GDM1 (cell line): ENCODE results near the gene CD38.
A peak's percentile ranks its signal among the peaks of the same experiment; 100 is the strongest.
"Not testable (repeated sequence)": the region's sequence is repeated elsewhere in the genome, so short reads cannot be mapped to it uniquely, and the experiment has no call there.

Experiments used
- DNase-seq: peaks from one replicate; lab custom pipeline; 2025; lab: John Stamatoyannopoulos, UW

CD38 gene

DNA sequence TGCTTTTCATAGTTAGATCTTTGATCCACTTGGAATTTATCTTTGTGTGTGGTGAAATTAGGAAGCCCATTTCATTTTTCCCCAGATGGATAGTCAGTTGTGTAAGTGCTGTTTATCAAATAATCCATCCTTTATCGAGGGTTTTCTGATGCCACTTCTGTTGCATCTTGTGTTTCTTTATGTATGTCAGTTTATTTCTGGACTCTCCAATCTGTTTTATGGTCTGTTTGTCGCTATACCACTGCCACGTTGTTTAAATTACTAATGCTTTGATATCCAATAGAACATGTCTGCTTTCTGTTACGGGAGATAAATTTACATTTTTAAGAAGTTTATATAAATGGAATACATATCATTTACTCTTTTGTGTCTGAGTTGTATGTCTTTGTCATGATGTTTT is 21.0 kb downstream of the CD38 start:
- no peak for DNase-seq

DNA sequence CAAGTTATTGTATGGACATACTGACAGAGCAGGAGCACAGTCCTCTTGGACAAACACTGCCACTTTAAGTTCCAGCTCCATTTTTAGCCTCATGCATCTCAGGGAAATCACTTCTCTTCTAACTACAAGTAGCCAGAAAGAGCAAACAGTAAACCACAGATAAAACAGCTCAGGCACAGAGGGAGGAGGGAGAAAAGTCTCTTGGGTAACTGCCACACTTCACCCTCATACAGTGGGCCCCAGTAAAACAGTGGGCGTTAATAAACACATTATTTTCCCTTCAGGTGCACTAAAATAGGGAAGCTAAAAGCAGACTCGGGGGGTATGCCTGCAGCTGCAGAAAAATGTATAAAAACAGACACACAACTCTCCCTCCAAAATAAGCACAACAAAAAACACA is 21.6 kb downstream of the CD38 start:
- no peak for DNase-seq

DNA sequence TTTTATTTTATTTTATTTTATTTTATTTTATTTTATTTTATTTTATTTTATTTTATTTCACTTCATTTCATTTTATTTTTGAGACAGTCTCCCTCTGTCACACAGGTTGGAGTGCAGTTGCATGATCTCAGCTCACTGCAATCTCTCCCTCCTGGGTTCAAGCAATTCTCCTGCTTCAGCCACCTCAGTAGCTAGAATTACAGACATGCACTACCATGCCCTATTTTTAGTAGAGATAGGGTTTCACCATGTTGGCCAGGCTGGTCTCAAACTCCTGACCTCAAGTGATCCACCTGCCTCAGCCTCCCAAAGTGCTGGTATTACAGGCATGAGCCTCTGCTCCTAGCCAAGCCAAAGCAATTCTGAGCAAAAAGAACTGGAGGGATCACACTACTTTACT is 24.4 kb downstream of the CD38 start:
- not testable (repeated sequence) for DNase-seq

DNA sequence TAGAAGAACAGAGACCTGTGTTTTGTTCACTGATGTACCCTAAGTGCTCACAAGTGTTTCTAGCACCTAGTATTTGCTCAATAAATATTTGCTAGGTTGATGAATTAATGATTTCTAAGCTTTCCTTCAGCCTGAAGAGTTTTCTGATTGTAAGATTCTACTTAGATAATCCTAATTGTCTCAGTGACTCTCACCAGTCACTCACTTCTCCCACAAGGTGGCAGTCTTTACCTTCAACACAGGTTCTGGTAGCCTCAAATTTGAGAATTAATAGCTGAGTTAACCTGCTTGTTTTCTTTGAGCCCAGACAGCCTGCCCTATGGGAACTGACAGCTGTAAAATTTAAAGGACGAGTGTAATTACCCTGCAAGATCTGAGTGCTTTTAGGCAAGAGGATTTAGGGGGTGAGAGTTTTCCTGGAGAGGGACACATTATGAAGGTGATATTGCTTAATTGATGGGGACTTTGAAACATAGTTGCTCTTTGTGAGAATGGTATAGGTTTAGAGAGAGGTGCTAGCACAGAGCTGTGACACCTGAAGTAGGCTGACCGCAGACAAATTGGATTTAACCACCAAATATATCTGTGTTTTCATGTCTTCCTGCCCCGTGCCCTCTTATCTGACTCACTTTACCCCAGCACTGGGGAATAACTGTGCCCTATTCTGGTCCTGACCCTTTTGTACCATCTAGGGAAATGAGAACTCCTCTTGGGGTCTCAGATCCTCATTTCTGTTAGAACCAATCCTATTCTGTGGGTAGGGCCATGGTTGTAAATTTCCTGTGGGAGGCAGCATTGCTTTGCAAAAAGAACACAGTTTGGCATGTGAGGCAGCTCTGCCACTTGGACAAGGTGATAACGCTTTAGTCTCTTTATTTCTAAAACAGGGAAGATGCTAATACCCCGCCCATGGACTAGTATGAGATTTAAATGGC is 27.7 kb downstream of the CD38 start:
- peak; percentile 49 for DNase-seq

DNA sequence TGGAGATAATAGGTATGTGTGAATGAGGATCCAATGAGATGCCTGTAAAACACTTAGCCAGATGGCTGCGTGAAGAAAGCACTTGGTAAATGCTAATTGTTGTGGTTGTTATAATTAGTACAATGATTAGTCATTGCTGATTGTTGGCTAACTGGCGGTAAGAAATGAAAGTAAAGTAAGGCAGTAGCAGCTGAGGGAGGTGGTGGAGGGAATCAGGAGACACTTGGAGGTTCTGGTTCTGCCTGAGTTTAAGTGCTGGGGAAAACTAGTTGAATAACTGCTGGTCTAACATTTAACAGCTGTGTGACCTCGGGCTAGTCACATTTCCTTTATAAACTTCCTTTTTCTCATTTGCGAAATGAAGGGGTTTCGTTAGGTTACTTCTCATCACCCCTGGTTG is 30.9 kb downstream of the CD38 start:
- DNase-seq, result no peak

DNA sequence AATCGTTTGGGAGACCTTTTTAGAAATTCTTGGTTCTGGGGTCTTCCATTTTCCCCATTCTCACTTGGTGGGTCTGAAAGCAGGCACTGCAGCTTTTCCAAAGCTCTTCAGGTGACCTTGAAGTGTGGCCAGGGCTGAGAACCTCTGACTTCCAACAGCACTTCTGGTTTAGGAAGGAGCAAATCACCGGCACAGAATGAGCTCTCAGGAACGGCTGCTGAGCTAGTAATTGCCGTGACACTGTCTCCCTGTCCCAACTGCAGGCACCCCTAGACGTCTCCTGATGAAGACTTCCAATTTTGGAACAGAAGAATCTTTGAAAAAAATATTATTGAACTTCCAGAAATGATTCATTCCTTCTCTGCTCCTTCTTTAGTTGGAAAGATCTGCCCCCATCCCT is 31.3 kb downstream of the CD38 start:
- DNase-seq, result no peak

DNA sequence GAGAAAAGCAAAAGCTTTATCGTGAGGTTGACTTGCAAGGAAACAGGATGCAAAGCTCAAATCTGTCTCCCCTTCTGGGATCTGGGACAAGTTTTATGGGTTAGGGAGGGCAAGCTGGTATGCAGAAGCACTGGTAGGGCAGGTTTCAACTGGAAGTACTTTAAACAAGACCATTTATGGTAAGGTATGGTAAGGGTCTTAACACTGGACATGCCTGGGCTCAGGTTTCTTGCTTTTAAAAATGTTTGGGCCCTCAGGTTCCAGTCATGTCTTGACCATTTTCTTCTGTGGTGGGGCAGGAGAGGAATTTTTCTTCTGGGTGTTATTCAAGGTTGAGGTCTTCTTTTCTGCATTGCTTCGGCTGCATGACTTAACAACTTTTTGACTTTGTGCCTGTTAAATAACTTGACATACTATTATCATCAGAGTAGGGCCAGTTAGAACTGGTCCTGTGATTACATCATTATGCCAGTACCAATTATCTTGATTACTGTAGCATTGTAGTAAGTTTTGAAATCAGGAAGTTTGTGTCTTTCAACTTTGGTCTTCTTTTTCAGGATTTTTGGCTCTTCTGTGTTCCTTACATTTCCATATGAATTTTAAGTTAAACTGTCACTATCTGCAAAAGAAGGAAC is 33.7 kb downstream of the CD38 start:
- no peak for DNase-seq

DNA sequence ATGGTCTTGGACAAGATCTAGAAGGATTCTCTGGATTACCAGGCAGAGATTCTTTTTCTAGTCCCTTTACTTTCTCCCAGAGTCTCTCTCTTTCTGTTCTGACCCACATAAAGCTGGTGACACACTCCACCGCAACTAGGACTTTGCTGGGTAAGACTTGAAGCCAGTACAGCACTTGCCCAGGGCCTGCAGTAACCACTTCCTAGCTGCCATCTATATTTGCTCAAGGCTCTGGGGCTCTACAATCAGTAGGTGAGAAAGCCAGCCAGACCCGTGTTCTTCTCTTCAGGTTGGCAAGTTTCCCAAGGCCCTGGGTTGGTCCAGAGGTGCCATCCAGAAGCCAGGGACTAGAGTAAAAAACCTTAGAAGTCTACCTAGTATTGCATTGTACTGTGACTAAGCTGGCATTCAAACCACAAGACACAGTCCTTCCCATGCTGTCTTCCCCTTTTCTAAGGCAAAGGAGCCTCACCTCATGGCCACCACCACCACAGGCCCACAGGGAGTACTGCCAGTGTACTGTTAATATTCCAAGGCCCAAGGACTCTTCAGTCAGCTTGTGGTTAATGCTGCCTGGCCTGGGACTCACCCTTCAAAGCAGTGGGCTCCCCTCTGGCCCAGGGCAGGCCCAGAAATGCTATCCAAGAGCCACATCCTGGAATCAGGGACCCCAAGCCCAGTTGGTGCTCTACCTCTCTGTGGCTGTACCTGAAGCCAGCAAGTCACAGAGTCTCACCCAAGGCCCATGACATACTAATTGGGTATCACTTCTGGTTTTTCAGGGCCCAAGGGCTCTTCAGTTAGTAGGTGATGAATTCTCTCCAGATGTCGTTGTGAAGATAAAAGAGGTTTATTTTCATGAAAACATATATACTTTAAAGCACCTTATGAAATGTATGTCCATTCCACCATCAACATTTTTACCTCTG is 54.7 kb downstream of the CD38 start:
- peak; percentile 51 for DNase-seq

DNA sequence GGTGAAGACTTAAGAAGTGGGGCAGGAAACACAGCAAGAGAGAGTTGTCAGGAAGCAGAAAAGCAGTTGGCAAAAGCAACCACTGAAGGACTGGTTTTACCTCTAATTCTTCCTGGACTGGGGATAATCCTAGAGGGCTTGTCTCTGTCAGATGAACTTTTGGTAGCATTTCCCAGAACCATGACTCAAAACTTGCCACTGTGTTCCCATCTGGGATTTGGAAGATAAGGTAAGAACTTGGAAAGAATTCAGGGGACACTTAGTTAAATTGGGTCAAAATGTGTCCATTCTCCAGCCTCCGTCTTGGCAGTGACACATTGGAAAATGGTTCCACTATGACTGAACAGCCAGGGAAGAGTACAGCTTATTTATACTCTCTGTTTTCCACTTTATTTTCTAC is 55.7 kb downstream of the CD38 start:
- no peak for DNase-seq

DNA sequence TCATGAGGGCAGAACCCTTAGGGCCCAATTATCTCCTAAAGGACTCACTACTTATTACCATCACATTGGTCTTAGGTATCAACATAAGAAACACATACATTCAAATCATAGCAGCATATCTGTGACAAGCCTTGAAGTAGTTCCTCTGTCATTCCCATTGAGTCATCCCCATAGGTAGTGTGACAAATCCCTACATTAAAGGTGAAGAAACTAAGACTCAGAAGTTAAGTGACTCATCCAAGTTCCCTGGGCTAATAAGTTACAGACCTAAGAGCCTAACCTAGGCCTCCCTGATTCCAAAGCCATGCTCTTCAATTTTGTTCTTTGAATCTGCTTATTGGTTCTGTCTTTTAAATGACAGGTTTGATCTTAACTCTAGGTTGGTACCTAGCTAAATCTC is 58.2 kb downstream of the CD38 start:
- no peak for DNase-seq

DNA sequence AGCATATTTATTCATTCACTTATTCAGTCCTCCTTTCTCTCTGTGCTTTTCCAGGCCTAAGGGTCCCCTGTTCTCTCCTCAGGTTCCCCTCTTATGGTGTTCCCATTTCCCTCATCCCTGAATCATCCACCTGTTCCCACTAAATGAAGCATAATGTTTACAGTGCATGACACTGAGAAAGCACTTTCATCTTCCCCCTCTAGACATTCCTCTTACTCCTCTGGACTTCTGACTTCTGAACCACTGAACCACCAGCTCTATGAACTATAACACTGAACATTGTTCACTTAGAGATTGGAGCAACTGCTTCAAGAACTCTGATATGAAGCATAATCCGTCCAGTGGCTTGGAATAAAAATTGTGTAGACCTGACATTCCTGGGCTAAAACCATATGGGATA is 59.5 kb downstream of the CD38 start:
- DNase-seq, result no peak

DNA sequence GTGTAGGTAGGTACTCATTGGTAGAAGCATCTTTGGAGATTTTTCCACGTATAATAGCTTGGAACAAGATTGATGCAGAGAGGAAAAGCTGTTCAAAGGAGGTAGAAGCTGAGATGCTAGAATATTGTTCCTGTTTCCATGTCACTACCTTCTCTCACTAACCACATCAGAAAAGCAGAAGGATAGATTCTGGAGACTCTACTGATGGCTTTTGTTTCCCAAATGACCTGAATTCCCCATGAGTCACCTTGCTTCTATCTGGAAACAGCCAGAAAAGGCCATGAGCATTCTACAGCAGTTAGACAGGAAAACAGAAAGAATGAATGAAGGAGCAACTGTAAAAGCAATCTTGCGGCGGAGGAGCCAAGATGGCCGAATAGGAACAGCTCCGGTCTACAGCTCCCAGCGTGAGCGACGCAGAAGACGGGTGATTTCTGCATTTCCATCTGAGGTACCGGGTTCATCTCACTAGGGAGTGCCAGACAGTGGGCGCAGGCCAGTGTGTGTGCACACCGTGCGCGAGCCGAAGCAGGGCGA is 63.1 kb downstream of the CD38 start:
- DNase-seq, result not testable (repeated sequence)

DNA sequence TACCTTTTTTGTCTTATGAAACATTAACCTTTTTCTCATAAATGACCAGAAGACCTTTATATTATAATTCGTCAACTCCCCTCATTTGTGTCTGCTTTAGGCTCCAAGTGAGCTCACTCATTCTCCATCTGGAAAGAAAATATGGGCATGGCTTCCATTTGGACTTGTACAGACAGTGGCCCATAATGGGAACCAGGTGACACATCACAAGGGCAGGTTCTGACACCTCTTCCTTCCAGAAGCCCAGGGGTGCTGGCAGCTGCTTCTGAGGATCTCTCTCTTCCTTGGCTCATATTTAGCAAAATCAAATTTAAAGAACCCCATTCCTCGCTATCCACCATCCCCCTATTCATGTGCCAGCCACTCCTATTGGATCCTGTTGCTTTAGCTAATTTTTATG is 69.6 kb downstream of the CD38 start:
- no peak for DNase-seq

DNA sequence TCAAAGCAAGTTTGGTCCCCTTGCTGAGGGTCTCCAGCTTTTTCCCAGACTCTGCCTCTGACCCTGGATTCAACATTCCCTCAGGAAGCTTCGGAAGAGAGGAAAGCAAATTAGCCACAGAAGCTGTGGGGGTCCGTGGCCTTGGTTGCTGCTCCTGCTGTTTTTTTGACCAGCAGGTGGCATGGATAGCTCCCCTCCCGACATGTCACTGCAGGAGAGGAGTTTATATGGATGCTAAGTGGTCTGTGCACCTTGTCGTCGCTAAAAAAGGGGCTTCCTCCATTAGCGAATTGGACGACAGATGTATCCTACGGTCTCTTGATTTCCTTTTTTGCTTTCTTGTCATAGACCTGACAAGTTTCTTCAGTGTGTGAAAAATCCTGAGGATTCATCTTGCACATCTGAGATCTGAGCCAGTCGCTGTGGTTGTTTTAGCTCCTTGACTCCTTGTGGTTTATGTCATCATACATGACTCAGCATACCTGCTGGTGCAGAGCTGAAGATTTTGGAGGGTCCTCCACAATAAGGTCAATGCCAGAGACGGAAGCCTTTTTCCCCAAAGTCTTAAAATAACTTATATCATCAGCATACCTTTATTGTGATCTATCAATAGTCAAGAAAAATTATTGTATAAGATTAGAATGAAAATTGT is 70.2 kb downstream of the CD38 start:
- DNase-seq, result no peak

DNA sequence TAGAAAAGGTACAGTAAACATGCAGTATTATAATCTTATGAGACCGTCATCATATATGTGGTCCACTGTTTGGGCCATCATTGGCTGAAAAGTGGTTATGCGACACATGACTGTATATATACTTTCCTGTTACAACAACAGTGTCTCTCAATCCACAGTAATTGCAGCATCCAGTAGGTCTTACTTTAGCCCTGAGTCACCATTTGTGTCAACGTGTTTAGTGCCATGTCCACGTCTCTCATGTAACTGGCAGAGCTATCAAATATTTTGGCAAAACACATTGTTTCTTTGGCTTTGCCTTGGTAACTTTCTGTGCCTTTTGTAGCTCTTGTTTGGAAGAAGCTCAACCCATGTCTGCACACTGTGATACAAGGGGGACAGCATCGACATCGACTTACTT is 73.8 kb downstream of the CD38 start:
- DNase-seq, result no peak

DNA sequence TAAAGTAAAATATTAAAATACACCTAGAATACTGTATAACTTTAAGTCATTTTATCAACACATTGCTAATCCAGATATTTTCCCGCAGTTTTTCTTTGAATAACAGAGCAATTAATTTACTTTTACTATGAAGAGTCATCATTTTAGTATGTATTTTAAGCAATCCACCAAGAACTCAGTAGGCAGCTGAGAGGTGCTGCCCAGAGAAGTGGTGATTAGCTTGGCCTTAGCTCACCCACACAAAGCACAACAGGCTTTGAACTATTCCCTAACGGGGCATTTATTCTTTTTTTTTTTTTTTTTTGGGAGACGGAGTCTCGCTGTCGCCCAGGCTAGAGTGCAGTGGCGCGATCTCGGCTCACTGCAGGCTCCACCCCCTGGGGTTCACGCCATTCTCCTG is 74.4 kb downstream of the CD38 start:
- DNase-seq, result no peak

DNA sequence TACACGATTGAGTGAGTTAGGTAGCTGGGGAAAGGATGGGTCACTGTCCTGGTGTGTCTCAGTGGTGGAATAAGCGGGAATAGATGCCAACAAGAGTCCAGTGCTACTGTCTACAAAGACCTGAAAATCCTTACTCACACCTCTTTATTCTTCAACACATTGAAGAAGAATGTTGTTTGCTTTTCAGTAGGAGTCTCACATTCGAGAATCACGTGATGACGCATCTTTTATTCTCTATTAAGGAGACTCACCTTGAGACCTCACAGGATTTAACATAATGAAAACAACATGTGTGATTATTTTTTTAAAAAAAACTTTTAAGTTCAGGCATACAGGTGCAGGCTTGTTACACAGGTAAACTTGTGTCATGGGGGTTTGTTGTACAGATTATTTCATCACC is 75.2 kb downstream of the CD38 start:
- DNase-seq, result no peak

DNA sequence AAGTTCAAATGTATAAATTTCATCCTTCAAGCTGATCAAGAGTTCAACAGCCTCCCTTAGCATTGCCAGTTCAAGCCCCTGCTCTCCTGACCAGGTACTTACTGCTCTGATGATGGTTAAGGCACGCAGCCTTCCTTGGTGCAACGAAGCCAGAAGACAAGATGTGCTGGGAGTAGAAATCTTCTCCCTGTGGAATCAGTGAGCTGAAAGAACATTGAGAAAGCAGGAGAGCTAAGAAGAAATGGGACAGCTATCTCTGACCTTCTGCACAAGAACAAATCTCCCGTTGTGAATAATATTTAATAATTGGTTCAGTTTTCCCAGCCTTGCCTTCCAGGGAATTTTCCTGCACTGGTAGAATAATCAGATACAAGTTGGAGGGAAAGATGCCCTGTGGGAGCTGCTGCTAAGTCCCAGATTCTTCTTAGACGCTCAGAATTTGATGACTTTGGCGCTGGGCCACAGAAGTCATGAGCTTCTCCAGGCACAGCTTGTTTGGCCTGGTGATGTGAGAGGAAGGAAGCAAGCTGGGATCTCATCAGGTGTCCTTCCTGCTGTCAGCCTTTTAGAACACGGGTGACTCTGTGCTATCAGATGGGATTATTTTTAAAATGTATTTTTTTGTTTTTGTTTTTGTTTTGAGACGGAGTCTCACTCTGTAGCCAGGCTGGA is 77.8 kb downstream of the CD38 start:
- DNase-seq, result no peak

DNA sequence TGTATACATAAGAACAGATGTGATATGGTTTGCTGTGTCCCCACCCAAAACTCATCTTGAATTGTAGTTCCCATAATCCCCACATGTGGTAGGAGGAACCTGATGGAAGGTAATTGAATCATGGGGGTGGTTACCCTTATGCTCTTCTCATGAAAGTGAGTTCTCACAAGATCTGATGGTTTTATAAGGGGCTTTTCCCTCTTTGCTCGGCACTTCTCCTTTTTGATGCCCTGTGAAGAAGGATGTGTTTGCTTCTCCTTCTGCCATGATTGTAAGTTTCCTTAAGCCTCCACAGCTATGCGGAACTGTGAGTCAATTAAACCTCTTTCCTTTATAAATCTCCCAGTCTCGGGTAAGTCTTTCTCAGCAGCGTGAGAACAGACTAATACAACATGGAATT is 83.1 kb downstream of the CD38 start:
- DNase-seq, result peak; percentile 19

DNA sequence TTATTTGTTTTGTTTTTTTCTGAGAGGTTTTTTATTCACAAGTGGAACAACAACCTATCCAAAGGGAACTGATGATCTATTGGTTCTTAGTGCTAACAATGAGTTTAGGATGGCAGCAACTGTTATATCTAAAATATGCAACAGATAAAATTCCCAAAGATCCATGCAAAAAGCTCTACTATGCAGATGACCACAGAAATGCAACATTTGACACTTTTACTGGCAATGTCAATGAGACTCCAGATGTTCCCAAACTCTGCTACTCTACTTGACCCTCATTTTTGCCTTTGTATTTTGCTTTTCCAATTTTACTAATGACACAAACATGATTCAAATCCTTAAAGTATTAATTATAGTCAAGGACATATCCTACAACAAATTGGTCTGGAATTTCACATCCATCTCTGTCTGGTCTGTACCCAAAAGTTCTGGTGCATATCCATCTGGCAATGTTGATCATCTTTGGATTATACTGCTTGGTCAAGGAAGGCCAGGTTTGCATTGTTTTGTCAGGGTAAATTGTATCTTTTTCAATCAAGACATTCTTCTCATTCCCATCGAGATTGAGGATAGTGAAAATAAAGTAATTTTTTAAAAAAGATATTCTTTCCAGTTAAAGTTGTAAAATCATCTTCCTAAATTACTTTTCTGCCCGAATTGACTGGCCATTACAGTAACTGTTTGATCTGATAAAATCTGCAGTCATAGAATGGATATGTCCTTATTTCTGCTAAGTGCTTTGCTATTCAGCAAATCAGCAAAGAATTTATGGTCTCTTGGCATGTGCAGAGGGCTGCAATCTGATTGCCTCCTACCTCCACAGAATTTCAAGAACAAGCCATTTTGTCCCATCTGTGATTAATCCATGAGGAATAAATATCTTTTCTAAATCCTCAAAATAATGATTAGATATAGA is 86.8 kb downstream of the CD38 start:
- no peak for DNase-seq
